Renal pelvis (tissue), 4 donors: ENCODE data around the gene PHC1. TPM values are rescaled to one million over a fixed set of nuclear protein-coding genes. Genes with fewer than 3 reads are reported as not detected.
"Not testable (repeated sequence)": the region's sequence is repeated elsewhere in the genome, so short reads cannot be mapped to it uniquely, and the experiment has no call there.

Experiments used
- DNase-seq: peaks from one replicate; pipeline ENCODE4 v3.0.0-alpha.2; 2013
- polyA plus RNA-seq, 3 donors: library from polyadenylated mRNA; unstranded; fragments of 120-200 nt; gene quantifications; one replicate each; pipeline ENCODE4 v1.2.1, GENCODE V29; 2013; ENCODE audit not compliant: insufficient read length in 3 of 3

The PHC1 gene
- polyA plus RNA-seq, 3 donors: 67.8 to 95.9 (median 94.2) TPM

- DNase-seq: no peak
These were observed 7.8 kb upstream of the PHC1 start for GRCh38 chr12:8906266-8907180.

- no peak for DNase-seq
These were observed 6.8 kb upstream of the PHC1 start for GRCh38 chr12:8907513-8907912.

- DNase-seq: no peak
These were observed 4.6 kb upstream of the PHC1 start for GRCh38 chr12:8909752-8910151.

- DNase-seq: no peak
These were observed 2.6 kb upstream of the PHC1 start for GRCh38 chr12:8911606-8912268.

- DNase-seq: no peak
These were observed 1.4 kb upstream of the PHC1 start for GRCh38 chr12:8912914-8913313.

GRCh38 chr12:8913702-8914032 lies 642 bp upstream of the PHC1 start:
- DNase-seq: no peak

GRCh38 chr12:8914716-8915526 lies 612 bp downstream of the PHC1 start:
- DNase-seq: peak; percentile 60

- DNase-seq: no peak
These were observed 1.8 kb downstream of the PHC1 start for GRCh38 chr12:8916154-8916553.

GRCh38 chr12:8917031-8917430 lies 2.7 kb downstream of the PHC1 start:
- DNase-seq: no peak

GRCh38 chr12:8917751-8918150 lies 3.4 kb downstream of the PHC1 start:
- no peak for DNase-seq

GRCh38 chr12:8919643-8920042 lies 5.3 kb downstream of the PHC1 start:
- not testable (repeated sequence) for DNase-seq

- DNase-seq: no peak
These were observed 8.2 kb downstream of the PHC1 start for GRCh38 chr12:8922544-8922943.

- DNase-seq: not testable (repeated sequence)
These were observed 16.5 kb downstream of the PHC1 start for GRCh38 chr12:8930655-8931323.

GRCh38 chr12:8932464-8932863 lies 18.2 kb downstream of the PHC1 start:
- DNase-seq: not testable (repeated sequence)

- DNase-seq: not testable (repeated sequence)
These were observed 19.8 kb downstream of the PHC1 start for GRCh38 chr12:8934080-8934479.

GRCh38 chr12:8936735-8937134 lies 22.4 kb downstream of the PHC1 start:
- no peak for DNase-seq

- not testable (repeated sequence) for DNase-seq
These were observed 23.6 kb downstream of the PHC1 start for GRCh38 chr12:8937842-8938442.

- DNase-seq: no peak
These were observed 27.6 kb downstream of the PHC1 start for GRCh38 chr12:8941691-8942478.

GRCh38 chr12:8943565-8944186 lies 29.4 kb downstream of the PHC1 start:
- no peak for DNase-seq

- DNase-seq: no peak
These were observed 32.4 kb downstream of the PHC1 start for GRCh38 chr12:8946733-8947132.
